LNCAP (cell line): ENCODE measurements around the gene LOC101059915.

ENCODE experiments used
- TF ChIP-seq, protein P1 (sequence below): fragments of 450-650 bp; IDR thresholded peaks from 2 replicates; pipeline ENCODE4 v1.5.1; 2017; ENCODE audit warnings: mild to moderate bottlenecking

Gene LOC101059915

DNA sequence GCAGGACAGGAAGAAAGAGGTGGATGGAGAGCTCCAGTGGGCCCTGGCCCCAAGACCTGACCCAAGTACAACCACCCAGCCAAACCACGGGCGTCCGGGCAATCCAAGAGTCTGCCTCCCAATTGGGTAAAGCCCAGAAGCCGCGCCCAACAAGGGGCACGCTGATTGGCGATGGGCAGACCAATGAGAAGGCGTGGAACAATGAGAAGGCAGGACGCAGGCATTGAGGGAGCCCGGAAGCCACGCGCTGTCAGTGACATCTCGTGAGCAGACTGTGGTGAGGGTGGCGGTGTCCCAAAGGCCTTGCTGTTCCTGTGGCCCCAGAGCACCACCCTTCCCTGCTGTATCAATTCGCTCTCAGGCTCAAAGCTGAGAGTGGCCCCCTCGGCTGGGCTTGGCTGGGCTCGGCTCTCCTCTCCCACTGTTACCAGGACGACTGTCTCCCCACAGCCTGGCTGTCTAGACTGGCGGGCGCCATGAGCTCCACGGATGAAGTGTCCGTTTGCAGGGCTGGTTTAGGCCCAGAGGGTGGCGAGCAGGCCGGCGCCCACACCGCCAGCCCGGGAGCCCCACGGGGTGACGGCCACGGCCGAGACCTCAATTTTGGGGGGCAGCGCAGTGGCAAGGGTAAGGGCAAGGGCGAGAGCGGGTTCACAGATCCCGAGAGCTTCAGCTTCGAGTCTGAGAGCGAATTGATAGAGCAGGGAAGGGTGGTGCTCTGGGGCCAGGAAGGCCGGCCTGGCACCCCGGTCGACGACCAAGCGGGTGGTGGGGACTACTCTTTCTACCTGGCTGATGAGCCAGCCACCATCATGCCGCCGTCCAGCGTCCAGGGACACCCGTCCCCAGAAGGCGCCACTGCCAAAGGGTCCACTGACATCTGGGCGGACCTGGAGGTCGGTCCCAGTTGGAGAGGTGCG, at the start of gene LOC101059915:
TSS of gene LOC101059915 (plus strand) at position 219 of the 920 bp plus-strand sequence.
- TF ChIP-seq, protein P1, sequence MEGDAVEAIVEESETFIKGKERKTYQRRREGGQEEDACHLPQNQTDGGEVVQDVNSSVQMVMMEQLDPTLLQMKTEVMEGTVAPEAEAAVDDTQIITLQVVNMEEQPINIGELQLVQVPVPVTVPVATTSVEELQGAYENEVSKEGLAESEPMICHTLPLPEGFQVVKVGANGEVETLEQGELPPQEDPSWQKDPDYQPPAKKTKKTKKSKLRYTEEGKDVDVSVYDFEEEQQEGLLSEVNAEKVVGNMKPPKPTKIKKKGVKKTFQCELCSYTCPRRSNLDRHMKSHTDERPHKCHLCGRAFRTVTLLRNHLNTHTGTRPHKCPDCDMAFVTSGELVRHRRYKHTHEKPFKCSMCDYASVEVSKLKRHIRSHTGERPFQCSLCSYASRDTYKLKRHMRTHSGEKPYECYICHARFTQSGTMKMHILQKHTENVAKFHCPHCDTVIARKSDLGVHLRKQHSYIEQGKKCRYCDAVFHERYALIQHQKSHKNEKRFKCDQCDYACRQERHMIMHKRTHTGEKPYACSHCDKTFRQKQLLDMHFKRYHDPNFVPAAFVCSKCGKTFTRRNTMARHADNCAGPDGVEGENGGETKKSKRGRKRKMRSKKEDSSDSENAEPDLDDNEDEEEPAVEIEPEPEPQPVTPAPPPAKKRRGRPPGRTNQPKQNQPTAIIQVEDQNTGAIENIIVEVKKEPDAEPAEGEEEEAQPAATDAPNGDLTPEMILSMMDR: no peak

DNA sequence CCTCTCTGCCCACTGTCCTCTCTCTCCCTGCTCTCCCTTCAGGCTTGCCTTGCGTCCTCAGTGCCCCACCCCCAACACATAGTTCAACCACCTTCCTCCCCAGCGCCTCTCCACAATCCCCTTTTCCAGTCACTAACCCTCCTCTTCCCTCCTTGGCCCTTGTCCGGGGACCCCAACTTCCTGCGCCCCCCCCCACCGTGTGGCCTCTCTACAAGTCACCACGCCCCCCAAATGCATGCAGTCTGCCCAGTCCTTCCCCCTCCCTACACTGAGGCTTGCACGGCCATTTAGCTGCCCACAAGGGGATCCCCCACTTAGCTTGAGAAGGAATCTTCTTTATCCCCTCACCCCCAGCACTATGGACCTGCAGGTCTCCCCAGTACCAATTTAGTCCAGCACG, 49.6 kb upstream of the LOC101059915 start:
- TF ChIP-seq, protein P1: no peak

DNA sequence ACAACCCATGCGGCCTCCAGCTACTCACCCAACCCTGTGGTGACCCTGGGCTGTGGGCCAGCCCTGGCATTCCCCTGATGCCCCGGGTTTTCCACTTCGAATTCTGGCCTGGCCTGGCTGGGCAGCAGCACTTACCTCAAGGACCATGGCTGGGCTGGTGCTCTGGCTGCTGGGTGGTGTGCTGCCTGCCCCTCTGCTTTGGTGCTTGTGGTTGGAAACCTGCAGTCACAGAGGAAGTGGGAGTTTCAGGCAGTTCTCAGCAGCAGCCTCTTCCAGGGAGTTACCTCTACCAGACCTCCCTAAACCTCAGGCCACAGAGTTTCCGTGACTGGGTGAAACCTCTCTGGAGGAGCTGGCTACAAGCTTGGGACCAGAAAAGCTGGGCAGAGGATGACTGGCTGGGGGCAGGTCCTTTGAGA, 49.0 kb upstream of the LOC101059915 start, which contains the start of gene CXCR3:
TSS of gene CXCR3 (minus strand) at position 209 of the 419 bp plus-strand sequence. CDS start at position 147, 62 bp downstream.
- TF ChIP-seq, protein P1: no peak

DNA sequence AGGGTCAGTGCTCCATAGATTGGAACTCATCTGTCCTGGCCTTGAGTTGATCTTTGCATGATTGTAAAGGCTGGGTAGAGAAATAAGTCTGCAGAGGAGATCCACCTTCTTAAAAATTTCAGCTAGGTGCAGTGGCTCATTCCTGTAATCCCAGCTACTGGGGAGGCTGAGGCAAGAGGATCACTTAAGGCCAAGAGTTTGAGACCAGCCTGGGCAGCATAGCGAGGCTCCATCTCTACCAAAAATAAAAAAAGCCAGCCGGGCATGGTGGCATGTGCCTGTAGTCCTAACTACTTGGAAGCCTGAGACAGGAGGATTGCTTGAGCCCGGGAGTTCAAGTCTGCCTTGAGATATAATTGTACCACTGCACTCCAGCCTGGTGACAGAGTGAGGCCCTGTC, 48.6 kb upstream of the LOC101059915 start:
- TF ChIP-seq, protein P1: no peak

DNA sequence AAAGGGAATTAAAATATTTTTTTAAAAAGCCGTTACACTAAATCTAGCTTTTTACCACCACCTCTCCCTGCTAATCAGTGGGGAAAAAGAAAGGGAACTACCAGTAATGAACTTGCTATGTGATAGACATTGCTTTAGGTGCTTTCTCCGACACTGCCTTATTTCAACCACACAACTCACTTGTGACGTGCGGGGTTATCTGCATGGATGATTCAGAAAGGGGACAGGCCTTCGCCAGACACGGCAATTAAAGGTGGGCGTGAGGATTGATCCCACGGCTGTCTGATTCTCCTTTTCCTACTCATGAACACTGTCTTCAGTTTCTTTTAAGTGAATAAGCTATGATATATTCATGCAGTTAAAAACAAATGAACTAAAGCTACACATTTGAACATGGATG, 48.2 kb upstream of the LOC101059915 start:
- TF ChIP-seq, protein P1: no peak

DNA sequence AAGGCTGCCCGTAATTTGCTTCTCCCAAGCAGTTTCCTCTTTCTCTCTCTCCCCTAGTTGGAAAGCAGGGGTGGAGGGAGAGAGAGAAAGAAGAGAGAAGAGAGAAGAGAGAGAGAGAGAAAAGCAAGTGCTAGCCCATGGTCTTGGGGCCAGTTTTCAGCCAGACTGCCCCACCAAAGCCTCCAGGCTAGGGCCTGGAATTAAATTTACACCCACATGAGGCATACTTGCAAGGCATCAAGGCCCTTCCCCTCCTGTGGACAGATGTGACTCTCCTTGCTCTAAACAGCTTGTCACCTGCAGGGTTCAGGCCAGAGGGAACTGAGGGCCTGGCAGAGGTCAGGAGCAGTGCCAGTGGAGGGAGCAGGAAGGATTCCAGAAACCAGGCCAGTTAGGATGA, 47.4 kb upstream of the LOC101059915 start:
- TF ChIP-seq, protein P1: no peak

DNA sequence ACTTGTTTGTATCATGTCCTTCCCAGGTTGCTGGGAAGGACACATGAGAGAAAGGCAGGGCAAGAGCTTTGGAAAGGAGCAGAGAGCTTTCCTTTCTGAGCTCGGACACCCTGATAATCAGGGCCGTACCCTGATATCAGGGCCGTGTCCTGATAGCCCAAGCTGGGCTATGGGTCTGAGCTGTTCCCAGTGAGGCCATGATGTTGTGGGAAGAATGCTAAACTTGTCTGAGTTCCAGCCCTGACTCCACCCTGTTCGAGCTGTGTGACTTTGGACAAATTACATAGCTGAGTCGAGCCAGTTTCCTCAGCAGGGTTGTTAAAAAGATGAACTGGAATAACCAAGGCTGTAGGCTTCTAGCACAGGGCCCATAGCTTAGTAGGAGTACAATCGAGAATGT, 45.7 kb upstream of the LOC101059915 start:
- TF ChIP-seq, protein P1: no peak
